SW480 (cell line): ENCODE data around the gene UTP25.
"Not testable (repeated sequence)": the region's sequence is repeated elsewhere in the genome, so short reads cannot be mapped to it uniquely, and the experiment has no call there.

Experiments
- DNase-seq: peaks from one replicate; pipeline ENCODE4 v3.0.0-alpha.2; 2016; ENCODE audit warnings: low spot score

The UTP25 gene

DNA sequence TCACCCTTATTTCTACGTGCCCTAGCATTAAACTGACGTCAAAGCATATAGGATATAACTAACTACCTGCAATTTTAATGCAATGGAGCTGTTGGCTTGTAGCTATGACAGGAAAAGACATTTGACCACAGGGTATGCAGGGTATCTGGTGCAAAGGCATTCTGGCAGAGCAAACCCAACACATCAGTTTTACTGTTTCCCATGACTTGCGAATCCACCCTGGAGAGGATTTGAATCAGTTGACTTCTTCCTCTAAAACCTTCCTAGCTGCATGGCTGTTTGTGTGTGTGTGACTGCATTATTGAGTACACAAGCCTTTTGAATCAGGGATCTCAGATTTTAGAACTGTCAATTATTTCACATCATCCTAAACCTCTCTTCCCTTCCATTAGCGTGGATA, 68.6 kb downstream of the UTP25 start:
- DNase-seq: no peak

DNA sequence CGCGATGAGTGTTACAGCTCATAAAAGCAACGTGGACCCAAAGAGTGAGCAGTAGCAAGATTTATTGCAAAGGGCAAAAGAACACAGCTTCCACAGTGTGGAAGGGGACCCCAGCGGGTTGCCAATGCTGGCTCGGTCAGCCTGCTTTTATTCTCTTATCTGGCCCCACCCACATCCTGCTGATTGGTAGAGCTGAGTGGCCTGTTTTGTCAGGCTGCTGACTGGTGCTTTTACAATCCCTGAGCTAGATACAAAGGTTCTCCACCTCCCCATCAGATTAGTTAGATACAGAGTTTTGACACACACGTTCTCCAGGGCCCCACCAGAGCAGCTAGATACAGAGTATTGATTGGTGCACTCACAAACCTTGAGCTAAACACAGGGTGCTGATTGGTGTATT, 70.5 kb downstream of the UTP25 start:
- not testable (repeated sequence) for DNase-seq

DNA sequence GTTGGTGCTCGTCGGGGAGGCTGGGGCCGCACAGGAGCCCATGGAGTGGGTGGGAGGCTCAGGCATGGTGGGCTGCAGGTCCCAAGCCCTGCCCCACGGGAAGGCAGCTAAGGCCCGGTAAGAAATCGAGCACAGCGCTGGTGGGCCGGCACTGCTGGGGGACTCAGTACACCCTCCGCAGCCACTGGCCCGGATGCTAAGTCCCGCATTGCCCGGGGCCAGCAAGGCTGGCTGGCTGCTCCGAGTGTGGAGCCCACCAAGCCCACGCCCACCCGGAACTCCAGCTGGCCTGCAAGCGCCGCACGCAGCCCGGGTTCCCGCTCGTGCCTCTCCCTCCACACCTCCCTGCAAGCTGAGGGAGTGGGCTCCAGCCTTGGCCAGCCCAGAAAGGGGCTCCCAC, 71.1 kb downstream of the UTP25 start:
- DNase-seq: not testable (repeated sequence)

DNA sequence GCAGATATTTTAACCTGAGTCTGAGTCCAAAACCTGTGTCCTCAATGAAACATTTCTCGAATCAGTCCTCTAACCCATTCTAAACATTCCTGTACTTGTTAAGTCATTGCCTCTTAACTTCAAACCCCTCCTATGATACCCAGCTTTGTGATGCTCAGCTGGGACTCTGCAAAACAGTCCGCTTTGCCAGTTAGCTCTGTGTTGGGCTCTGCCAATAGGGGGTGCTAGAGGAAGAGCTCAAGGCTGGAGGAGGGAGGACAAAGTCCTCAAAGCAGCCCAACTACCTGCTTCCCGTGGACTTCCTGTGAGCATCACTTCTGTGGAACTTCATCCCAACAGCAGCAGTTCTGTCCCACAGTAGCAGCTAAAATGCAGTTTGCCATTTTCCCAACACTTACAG, 72.2 kb downstream of the UTP25 start:
- DNase-seq: no peak

DNA sequence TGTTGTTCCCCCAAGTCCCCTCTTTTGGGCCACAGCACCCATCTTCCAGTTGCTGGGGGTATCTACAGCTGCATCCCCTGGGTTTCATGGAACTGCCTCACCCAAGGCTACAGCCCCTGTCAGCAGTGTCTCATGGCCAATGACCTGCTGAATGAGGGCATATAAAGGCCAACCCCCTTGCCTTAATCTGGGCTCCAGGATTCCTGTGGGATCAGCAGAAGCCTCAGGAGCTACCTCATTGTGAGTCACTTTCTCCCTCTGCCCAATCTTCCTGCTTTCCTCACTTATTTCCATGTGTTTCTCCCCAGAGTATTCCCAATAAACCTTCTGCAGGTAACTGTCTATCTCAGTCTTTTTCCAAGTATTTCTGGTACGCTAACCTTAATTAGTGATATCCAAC, 73.0 kb downstream of the UTP25 start:
- peak; percentile 19 for DNase-seq

DNA sequence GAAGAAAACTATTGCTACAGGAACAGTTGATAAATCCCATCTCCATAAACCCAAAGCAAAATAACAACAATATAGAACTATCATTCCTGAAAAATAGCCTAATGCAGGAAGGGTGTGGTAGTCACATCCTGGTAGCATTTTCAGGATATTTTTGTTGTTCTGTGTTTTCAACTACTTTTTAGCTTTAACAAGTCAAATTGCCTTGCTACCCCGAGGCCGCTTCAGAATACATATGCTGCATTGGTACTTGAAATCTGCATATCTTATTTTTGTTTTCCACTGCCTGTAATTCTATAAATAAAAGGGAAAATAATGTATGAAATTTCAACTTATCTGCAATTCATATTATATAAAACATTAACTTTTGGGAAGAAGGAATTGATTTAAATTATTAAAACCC, 73.4 kb downstream of the UTP25 start:
- DNase-seq: no peak

DNA sequence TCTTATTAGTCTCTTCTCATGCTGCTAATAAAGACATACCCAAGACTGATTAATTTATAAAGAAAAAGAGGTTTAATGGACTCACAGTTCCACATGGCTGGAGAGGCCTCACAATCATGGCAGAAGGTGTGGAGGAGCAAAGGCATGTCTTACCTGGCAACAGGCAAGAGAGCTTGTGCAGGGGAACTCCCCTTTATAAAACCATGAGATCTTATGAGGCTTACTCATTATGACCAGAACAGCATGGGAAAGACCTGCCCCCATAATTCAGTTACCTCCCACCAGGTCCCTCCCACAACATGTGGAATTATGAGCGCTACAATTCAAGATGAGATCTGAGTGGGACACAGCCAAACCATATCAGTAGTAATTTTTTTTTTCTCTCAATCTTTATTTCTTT, 77.0 kb downstream of the UTP25 start:
- DNase-seq: not testable (repeated sequence)
